Prostate gland (tissue), 2 donors: ENCODE data around the gene BIN1.

Source experiments
- POLR2A ChIP-seq: fragments of 450-650 bp; IDR thresholded peaks from one replicate; pipeline ENCODE4 v1.6.1; 2016; ENCODE audit warnings: antibody characterized with exemption, mild to moderate bottlenecking
- POLR2AphosphoS5 ChIP-seq: sonication (generic); formaldehyde crosslinking; IDR thresholded peaks from one replicate; pipeline ENCODE4 v1.6.1; 2017; ENCODE audit warnings: antibody characterized with exemption
- TF ChIP-seq, protein P1 (sequence below), 4 experiments: fragments of 200-600 bp in 2 of 4; fragments of 450-650 bp in 2 of 4; sonication (generic) in 2 of 4; IDR thresholded peaks; 1 replicate in 3 of 4; 2 replicates in 1 of 4; pipeline ENCODE4 v1.5.1; 2016 to 2019; ENCODE audit warnings: antibody characterized with exemption in 4 of 4, mild to moderate bottlenecking in 2 of 4, moderate library complexity in 2 of 4

GRCh38 chr2:127047054-127047453, 59.9 kb downstream of the BIN1 start:
- TF ChIP-seq, protein P1, sequence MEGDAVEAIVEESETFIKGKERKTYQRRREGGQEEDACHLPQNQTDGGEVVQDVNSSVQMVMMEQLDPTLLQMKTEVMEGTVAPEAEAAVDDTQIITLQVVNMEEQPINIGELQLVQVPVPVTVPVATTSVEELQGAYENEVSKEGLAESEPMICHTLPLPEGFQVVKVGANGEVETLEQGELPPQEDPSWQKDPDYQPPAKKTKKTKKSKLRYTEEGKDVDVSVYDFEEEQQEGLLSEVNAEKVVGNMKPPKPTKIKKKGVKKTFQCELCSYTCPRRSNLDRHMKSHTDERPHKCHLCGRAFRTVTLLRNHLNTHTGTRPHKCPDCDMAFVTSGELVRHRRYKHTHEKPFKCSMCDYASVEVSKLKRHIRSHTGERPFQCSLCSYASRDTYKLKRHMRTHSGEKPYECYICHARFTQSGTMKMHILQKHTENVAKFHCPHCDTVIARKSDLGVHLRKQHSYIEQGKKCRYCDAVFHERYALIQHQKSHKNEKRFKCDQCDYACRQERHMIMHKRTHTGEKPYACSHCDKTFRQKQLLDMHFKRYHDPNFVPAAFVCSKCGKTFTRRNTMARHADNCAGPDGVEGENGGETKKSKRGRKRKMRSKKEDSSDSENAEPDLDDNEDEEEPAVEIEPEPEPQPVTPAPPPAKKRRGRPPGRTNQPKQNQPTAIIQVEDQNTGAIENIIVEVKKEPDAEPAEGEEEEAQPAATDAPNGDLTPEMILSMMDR (IDR thresholded peaks at IDR 0.05), result no peak
- TF ChIP-seq POLR2A (no peak), POLR2AphosphoS5 (no peak)
